8988T (cell line): ENCODE data around the gene FAM199X.
"Not testable (repeated sequence)": the region's sequence is repeated elsewhere in the genome, so short reads cannot be mapped to it uniquely, and the experiment has no call there.

ENCODE experiments used
- DNase-seq: peaks from one replicate; pipeline ENCODE4 v3.0.0; 2011

FAM199X gene

GRCh38 chrX:104193485-104193884, 27.2 kb downstream of the FAM199X start:
- no peak for DNase-seq

GRCh38 chrX:104195013-104195412, 28.8 kb downstream of the FAM199X start:
- no peak for DNase-seq

- no peak for DNase-seq
These were observed 29.3 kb downstream of the FAM199X start for GRCh38 chrX:104195489-104196084.

GRCh38 chrX:104205548-104205947, 39.3 kb downstream of the FAM199X start:
- no peak for DNase-seq

- DNase-seq = no peak
These were observed 44.9 kb downstream of the FAM199X start for GRCh38 chrX:104211187-104211586.

- DNase-seq = not testable (repeated sequence)
These were observed 63.8 kb downstream of the FAM199X start for GRCh38 chrX:104230060-104230459.
